GM18867 (cell line): ENCODE measurements around the gene PDE4B.

ENCODE experiments used
- ATAC-seq: cut with Tn5 transposase; IDR thresholded peaks from one replicate; pipeline ENCODE4 v1.9.1; 2021; ENCODE audit warnings: mild to moderate bottlenecking, moderate library complexity; ENCODE audit not compliant: unreplicated experiment

The PDE4B gene

GRCh38 chr1:65880611-65881010, 87.9 kb downstream of the PDE4B start:
- ATAC-seq = no peak

- ATAC-seq = no peak
Measured at GRCh38 chr1:65881067-65881594, 88.4 kb downstream of the PDE4B start.

- peak; percentile 61 for ATAC-seq
Measured at GRCh38 chr1:65882076-65882475, 89.4 kb downstream of the PDE4B start.

DNA sequence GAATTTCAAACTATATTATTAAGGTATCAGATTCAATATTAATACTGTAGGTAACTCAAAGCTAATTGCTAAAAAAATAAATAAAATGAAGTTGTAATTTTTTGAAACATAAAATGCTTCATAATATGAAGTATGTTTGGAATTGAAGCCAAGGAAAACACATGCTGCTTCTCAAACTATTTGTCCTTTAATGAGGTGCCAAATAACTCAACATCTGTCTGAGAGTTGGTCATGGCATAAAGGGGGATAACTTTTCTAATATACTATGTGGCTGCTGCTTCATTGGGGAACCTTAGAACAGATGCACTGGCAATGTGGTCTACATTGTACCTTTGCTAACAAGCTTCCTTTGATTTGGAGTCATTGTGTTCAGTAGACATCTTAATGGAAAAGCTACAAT, 96.7 kb downstream of the PDE4B start:
- no peak for ATAC-seq

DNA sequence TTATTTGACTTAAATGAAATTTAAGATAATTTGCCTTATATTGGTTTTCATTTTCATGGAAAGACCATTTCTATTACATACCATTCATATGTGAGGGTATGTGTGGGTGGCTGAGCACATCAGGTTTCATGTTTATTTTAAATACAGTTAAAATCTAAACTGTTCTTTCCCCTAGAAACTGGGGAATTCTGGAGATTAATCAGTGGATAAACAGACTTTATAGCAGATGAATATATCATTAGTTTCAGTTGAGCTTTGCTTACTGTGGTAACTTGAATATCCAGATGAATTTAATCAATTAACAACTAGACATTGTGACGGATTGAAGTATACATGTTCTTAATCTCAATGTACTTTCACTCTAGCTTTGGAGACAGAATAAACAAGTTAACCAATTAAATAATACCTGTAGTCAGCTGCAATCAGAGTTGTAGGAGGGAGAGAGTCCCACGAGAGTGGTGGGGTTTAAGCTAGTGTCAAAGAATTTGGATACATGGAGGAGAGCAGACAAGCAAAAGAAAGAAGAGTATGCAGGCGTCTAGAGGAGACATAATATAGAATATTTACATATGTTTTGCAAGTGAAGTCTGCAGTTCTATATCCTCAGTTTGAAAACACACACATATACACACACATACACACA, 97.6 kb downstream of the PDE4B start:
- no peak for ATAC-seq

DNA sequence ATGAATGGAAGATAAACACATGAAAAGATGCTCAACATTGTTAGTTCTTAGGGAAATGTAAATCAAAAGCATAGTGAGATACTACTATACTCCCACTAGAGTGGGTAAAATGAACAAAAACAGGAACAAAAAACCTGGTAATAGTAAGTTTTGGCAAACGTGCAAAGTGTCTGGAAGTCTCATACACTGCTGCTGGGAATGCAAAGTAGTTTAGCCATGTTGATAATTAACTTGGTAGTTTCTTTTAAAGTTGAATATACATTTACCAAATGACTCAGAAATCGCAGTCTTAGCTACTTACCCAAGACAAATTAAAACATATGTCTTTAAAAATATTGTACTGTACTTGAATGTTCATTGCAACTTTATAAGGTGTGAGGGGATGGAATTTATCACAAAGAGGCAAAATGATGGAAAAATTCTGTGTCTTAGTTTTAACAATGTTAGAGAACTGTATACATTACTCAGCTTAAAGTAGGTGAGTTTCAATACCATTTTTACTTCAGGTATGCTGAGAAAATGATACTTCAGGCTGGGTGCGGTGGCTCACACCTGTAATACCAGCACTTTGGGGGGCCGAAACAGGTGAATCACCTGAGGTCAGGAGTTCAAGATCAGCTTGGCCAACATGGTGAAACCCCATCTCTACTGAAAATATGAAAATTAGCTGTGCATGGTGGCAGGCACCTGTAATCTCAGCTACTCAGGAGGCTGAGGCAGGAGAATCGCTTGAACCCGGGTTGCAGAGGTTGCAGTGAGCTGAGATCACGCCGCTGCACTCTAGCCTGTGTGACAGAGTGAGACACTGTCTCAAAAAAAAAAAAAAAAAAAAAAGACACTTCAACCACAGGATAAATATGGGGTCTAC, 102.3 kb downstream of the PDE4B start:
- peak; percentile 91 for ATAC-seq

DNA sequence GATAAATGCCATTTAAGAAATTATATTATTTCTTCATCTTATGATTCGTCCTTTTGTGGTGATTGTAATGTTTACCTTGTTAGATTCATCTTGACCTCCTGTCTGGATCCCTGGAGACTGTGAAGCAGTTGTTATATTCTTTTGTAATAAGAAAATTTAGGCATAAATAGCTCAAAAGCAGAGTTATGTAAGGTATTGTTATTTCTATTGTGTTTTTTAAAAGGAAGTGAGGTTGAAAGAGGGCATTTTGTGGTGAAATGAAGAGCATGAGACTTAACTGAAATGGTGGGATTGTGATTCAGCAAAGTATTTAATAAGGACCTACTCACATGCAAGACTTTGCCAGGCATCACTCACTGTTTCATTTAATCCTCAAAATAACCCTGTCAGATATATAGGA, 104.0 kb downstream of the PDE4B start:
- ATAC-seq = no peak

DNA sequence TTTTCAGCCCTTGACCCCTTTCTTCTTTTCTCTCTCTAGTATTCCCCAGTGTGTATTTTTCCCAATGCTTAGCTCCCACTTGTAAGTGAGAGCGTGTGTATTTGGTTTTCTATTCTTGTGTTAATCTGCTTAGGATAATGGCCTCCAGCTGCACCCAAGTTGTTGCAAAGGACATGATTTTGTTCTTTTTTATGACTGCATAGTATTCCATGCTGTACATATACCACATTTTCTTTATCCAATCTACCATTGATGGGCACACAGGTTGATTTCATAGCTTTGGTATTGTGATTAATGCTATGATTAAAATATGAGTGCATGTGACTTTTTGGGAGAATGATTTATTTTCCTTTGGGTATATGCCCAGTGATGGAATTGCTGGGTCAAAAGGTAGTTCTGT, 104.8 kb downstream of the PDE4B start:
- ATAC-seq = no peak

GRCh38 chr1:65904681-65905083, 112.0 kb downstream of the PDE4B start:
- no peak for ATAC-seq

DNA sequence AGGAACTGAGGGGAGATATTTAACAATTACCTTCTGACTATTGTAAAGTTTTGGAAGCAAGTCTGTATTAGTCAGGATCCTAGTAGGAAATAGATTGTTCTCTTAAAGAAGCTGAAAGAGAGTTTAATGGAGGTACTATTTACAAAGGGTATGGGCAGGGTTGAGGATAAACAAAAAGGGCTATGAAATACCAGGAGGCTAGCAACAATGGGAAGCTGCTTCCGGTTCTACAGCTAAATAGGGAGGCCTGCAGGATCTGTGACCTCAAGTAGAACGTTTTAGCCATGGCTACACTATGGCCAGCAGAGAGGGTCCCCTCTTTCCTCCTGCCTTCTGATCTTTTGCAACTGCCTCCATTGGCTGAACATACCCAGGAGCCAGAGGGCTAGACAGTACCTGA, 117.7 kb downstream of the PDE4B start:
- no peak for ATAC-seq

DNA sequence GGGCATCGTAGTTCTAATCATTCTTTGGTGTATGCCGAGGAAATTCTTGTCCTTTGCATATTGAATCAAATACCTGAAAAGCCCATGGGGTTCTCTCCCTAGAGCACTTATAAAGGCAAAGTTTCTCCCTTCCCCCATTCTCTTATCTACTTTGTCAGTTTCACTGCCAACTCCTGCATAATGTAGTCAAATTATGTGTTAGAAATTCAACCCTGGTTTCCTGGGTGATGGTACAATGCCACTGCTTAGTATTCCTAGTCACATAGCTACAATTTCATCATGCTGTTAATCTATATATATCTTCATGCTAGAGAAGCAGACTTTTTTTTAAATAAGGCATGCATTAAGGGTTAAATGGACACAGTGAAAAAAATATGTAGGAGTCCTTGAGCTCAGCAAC, 119.0 kb downstream of the PDE4B start:
- no peak for ATAC-seq

- no peak for ATAC-seq
Measured at GRCh38 chr1:65918564-65918963, 125.9 kb downstream of the PDE4B start.

DNA sequence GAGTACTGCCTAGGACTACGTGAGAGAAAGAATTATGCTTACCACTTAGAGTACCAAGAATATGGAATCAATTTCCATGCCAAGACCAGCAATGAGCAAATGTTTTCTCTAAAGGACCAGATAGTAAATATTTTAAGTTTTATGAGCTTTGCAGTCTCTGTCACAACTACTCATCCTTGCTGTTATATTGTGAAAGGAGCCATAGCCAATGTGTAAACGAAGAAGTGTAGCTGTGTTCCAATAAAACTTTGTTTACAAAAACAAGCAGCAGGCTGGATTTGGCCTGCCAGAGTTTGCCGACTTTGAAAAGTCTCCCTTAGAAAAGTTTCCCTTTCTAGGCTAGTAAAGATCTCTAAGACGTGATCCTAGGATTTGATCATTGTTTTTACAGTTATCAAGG, 128.8 kb downstream of the PDE4B start:
- ATAC-seq = no peak

DNA sequence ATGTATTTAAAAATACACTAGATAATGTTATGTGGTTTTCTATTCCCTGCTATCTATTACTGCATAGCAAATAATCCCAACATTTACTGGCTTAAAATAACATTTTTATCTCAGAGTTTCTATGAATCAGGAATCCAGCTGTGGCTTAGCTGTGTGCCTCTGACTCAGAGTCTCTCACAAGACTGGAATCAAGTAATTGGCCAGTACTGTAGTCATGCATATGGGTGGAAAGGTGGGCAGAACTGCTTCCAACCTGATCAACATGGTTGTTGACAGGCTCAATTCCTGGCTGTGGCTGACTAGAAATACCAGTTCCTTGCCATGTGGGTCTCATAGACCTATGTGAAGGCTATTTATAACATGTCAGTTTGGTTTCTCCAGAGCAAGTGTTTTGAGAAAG, 131.8 kb downstream of the PDE4B start:
- no peak for ATAC-seq

DNA sequence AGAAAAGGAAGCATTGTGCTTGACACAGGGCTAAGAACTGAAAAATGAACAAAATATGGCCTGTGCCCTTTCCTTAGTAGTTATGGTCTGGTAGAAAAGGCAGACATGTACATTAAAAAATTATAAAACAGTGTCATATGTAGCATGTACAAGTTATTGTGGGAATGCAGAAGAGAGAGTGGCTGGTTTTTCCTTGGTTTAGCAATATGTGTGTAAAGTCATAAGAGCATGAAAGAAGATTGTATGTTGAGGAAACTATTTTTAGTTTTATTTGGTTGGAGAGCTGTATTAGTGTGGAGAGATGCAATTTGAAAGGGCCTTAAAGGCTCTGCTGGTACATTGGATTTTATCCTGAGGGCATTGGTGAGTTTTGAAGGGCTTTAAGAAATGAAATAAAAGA, 145.8 kb downstream of the PDE4B start:
- no peak for ATAC-seq

DNA sequence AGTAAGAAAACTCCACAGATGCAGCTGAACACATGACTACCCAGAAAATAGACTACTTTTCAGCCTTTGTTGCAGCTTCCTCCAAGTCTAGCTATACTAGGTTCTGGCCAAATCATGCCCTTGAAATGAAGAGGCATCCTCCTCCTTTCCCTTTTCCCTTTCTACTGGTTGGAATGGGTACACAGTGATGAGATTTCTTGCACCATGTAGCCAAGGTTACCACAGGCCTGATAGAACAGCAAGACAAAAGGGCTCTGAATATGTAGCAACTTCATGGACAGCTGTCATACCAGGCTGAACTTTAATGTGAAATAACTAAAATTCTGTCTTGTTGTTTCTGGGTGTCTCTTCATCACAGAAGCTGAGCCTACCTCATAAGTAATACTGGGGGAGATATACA, 146.5 kb downstream of the PDE4B start:
- ATAC-seq = no peak

DNA sequence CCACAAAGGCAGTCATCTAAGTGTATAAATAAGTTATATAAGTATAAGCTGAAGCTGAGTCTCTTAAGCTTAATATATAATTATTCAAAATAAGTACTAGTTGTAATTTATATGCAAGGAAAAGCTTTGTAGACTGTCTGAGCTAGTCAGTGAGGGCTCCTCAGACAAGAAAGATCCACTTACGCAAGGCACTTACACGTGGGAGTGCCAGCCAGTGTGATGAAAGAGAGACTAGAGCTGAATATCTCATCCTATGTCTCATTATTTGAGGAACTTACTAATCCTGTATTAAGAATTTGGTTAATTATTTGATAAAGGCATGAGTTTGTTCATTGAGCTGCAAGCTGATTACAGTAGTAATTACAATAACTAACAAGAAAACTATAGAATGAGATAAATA, 146.9 kb downstream of the PDE4B start:
- ATAC-seq = no peak

DNA sequence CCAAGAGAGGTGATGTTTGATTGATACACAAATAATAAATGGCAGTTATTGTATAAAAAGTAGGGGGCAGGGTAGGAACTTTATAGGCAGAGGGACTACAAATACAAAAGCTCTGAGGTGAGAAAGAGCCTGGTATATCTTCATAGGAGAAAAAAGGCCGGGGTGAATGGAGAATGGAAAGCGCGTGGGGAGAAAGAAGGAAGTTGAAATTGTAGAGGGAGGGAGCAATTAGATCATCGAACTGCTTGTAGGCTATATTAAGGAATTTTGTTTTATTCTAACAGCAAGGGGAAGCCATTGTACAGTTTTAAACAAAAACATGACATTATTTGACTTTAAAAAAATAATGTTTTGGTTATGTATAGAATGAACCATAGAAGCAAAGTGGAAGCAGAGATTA, 147.4 kb downstream of the PDE4B start:
- no peak for ATAC-seq

DNA sequence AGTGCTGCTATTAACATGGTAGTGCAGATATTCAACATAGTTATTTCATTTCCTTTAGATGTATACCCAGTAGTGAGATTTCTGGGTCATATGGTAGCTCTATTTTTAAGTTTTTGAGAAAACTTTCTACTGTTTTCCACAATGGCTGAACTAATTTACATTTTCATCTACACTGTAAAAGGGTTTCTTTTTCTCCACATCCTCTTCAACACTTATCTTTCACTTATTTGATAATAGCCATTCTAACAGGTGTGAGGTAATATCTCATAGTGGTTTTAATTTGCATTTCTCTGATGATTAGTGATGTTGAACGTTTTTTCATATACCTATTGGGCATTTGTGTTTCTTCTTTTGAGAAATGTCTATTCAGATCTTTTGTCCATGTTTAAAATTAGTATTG, 149.8 kb downstream of the PDE4B start:
- peak; percentile 81 for ATAC-seq

GRCh38 chr1:65946376-65946775, 153.7 kb downstream of the PDE4B start:
- ATAC-seq = no peak

- ATAC-seq = no peak
Measured at GRCh38 chr1:65946960-65947359, 154.3 kb downstream of the PDE4B start.

- ATAC-seq = peak; percentile 55
Measured at GRCh38 chr1:65948609-65949229, 156.0 kb downstream of the PDE4B start.
